Trophoblast cell (in vitro differentiated cells and primary cell): Measurements from ENCODE around the gene CH25H.
A peak's percentile ranks its signal among the peaks of the same experiment; 100 is the strongest.

Source experiments
- DNase-seq, 2 donors: peaks; one replicate each; pipeline ENCODE4 v3.0.0-alpha.2; 2016
- H2AFZ ChIP-seq: 2 replicates; pipeline ENCODE4 v1.6.1; 2013; ENCODE audit warnings: low read length, moderate library complexity, mild to moderate bottlenecking; ENCODE audit not compliant: insufficient read depth, poor library complexity
- H2AK5ac ChIP-seq: 2 replicates; pipeline ENCODE4 v1.6.1; 2013; ENCODE audit warnings: mild to moderate bottlenecking, low read length
- H2BK120ac ChIP-seq: 2 replicates; pipeline ENCODE4 v1.6.1; 2013; ENCODE audit warnings: low read length, mild to moderate bottlenecking, moderate library complexity; ENCODE audit not compliant: insufficient read depth, poor library complexity
- H2BK12ac ChIP-seq: 2 replicates; pipeline ENCODE4 v1.6.1; 2013; ENCODE audit warnings: mild to moderate bottlenecking, low read length, moderate library complexity
- H2BK5ac ChIP-seq: 2 replicates; pipeline ENCODE4 v1.6.1; 2013; ENCODE audit warnings: low read length, low read depth, moderate library complexity, mild to moderate bottlenecking; ENCODE audit not compliant: poor library complexity
- H3K14ac ChIP-seq: 2 replicates; pipeline ENCODE4 v1.6.1; 2013; ENCODE audit warnings: mild to moderate bottlenecking, low read length
- H3K18ac ChIP-seq: 2 replicates; pipeline ENCODE4 v1.6.1; 2013; ENCODE audit warnings: mild to moderate bottlenecking, low read length
- H3K23ac ChIP-seq: 2 replicates; pipeline ENCODE4 v1.6.1; 2013; ENCODE audit warnings: low read length
- H3K27ac ChIP-seq: 2 replicates; pipeline ENCODE4 v1.5.1; 2013; ENCODE audit warnings: low read depth, mild to moderate bottlenecking, inconsistent platforms, low read length, moderate library complexity
- H3K27me3 ChIP-seq: 2 replicates; pipeline ENCODE4 v1.6.1; 2013; ENCODE audit warnings: inconsistent platforms, mild to moderate bottlenecking, low read length, moderate library complexity; ENCODE audit not compliant: insufficient read depth
- H3K36me3 ChIP-seq, 2 experiments: 1 replicate in 1 of 2; 2 replicates in 1 of 2; pipeline ENCODE4 v1.6.1; 2013; ENCODE audit warnings: low read length in 2 of 2, mild to moderate bottlenecking in 2 of 2, moderate library complexity in 1 of 2; ENCODE audit not compliant: insufficient read depth in 2 of 2, control insufficient read depth in 1 of 2
- H3K4ac ChIP-seq: 2 replicates; pipeline ENCODE4 v1.6.1; 2013; ENCODE audit warnings: low read depth, mild to moderate bottlenecking, low read length, moderate library complexity
- H3K4me1 ChIP-seq, 2 experiments: 1 replicate in 1 of 2; 2 replicates in 1 of 2; pipeline ENCODE4 v1.6.1; 2013; ENCODE audit warnings: low read length in 2 of 2, mild to moderate bottlenecking in 2 of 2, moderate library complexity in 1 of 2; ENCODE audit not compliant: insufficient read depth in 2 of 2, control insufficient read depth in 1 of 2
- H3K4me2 ChIP-seq: 2 replicates; pipeline ENCODE4 v1.6.1; 2013; ENCODE audit warnings: inconsistent platforms, mild to moderate bottlenecking, low read length, moderate library complexity
- H3K4me3 ChIP-seq: 2 replicates; pipeline ENCODE4 v1.5.1; 2013; ENCODE audit warnings: mild to moderate bottlenecking, low read depth, low read length, inconsistent platforms
- H3K79me1 ChIP-seq: one replicate; pipeline ENCODE4 v1.6.1; 2013; ENCODE audit warnings: low read length
- H3K79me2 ChIP-seq: 2 replicates; pipeline ENCODE4 v1.6.1; 2013; ENCODE audit warnings: low read length, mild to moderate bottlenecking; ENCODE audit not compliant: control insufficient read depth, insufficient read depth, poor library complexity
- H3K9ac ChIP-seq: 2 replicates; pipeline ENCODE4 v1.6.1; 2013; ENCODE audit warnings: mild to moderate bottlenecking, low read length
- H3K9me3 ChIP-seq: 2 replicates; pipeline ENCODE4 v1.6.1; 2013; ENCODE audit warnings: low read depth, mild to moderate bottlenecking, control low read depth, inconsistent platforms, low read length; ENCODE audit not compliant: insufficient read depth
- H4K12ac ChIP-seq: 2 replicates; pipeline ENCODE4 v1.6.1; 2013; ENCODE audit warnings: low read depth, mild to moderate bottlenecking, low read length, moderate library complexity
- H4K8ac ChIP-seq: 2 replicates; pipeline ENCODE4 v1.6.1; 2013; ENCODE audit warnings: low read depth, mild to moderate bottlenecking, low read length, moderate library complexity
- H4K91ac ChIP-seq: one replicate; pipeline ENCODE4 v1.6.1; 2013; ENCODE audit warnings: low read depth, mild to moderate bottlenecking, low read length, moderate library complexity
- WGBS: extraction: QIAGEN DNeasy Blood & Tissue Kit; methylation state at CpG from one replicate; pipeline ENCODE4 v1.1.7; 2013; ENCODE audit warnings: missing lambda C conversion rate; ENCODE audit not compliant: insufficient read length, insufficient coverage; ENCODE audit errors: extremely low coverage; 5-methylcytosine and 5-hydroxymethylcytosine counted together

The CH25H gene

DNA sequence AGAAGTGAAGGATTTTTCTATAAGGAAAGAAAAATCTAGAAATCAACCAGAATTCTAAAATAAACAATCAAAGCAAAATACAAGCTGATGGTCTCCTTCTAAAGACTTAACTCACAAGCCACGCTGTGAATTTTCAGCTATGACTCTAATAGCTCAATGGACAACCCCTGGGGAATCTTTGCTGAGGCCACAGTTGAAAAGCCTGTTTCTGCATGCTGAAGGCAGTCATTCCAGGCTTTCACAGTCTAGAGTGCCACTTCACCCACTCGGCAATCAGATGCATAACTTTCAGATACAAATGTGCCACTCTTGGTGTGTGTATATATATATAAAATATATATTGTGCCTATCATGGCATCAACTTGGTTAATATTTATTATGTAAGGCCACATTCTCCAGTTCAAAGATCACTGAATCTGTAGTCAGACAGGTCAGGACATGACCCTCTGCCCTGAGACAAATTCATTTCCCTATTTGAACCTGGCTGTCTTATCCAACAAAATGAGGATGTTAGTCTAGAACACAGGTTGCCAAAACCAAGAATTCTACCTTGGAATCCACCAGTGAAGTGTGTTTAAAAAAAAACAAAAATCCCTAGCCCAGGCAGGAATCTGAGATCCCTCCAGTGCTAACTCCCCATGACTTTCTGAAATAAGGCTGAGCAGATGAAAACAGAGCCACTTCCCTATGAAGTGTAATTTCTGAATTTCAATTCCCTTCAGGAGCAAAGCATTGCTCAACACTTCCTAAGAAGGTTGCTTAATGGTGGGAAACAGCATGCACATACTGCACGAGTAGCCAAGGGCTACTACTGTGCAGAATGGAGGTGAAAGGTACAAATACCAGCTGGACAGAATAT, 34.6 kb upstream of the CH25H start:
- peak; percentile 29 to 64 for DNase-seq
- Histone ChIP-seq H2BK120ac (no peak overlapping the region), H3K27me3 (no peaks in the 10 kb centered on the region), H3K14ac (no peak overlapping the region), H3K27ac (peak overlapping the region; percentile 55), H3K4me1 (peaks cover 3 to 9% of the 10 kb centered on the region in 2 experiments), H4K8ac (no peak overlapping the region), H3K4ac (no peak overlapping the region), H3K4me2 (no peak overlapping the region), H3K36me3 (no peaks in the 10 kb centered on the region), H2AFZ (no peak overlapping the region), H3K79me1 (peaks cover 4% of the 10 kb centered on the region), H4K91ac (no peak overlapping the region), H2BK5ac (no peak overlapping the region), H2BK12ac (no peak overlapping the region), H4K12ac (no peak overlapping the region), H3K23ac (no peak overlapping the region), H3K18ac (no peak overlapping the region), H3K9ac (no peak overlapping the region), H3K4me3 (no peak overlapping the region), H3K9me3 (no peaks in the 10 kb centered on the region), H3K79me2 (no peaks in the 10 kb centered on the region), H2AK5ac (no peak overlapping the region)
- no CpG with 5 or more reads among the region's 3 CpGs for WGBS

GRCh38 chr10:89241026-89241425, 33.9 kb upstream of the CH25H start:
- Histone ChIP-seq H2AFZ (peak overlapping the region; percentile 45), H2BK12ac (peak overlapping the region; percentile 52), H3K4me1 (peaks cover 3 to 9% of the 10 kb centered on the region in 2 experiments), H2BK5ac (no peak overlapping the region), H3K36me3 (no peaks in the 10 kb centered on the region), H4K12ac (peak overlapping the region; percentile 74), H3K9ac (no peak overlapping the region), H3K79me1 (peaks cover 4% of the 10 kb centered on the region), H3K4me3 (no peak overlapping the region), H3K27me3 (no peaks in the 10 kb centered on the region), H3K23ac (no peak overlapping the region), H3K14ac (peak overlapping the region; percentile 73), H4K91ac (peak overlapping the region; percentile 57), H2BK120ac (peak overlapping the region; percentile 18), H2AK5ac (peak overlapping the region; percentile 23), H3K79me2 (no peaks in the 10 kb centered on the region), H3K27ac (no peak overlapping the region), H3K4ac (no peak overlapping the region), H3K9me3 (no peaks in the 10 kb centered on the region), H3K4me2 (no peak overlapping the region), H4K8ac (no peak overlapping the region), H3K18ac (peak overlapping the region; percentile 81)
- no peak for DNase-seq
- WGBS: no CpG with 5 or more reads among the region's 3 CpGs

DNA sequence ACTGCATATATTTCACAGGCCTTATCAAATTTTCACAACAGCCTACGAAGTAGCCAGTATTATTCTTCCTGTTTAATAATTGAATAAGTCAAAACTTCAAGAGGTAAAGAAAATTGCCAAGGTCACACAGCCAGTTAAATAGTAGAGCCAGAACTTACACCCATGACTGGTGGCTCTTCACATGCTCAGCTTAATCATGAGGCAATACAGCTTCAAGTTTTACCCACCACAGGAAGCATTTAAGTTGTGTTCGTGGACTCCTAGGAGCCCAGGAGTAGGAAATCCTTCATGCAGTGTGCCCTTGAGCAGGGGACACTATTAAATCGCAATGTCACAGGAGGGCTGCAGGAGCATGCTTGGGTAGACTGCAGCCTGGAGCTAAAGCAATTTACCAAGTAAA, 33.4 kb upstream of the CH25H start:
- Histone ChIP-seq H3K9ac (no peak overlapping the region), H4K91ac (no peak overlapping the region), H3K79me2 (no peaks in the 10 kb centered on the region), H3K36me3 (no peaks in the 10 kb centered on the region), H3K4me3 (no peak overlapping the region), H3K18ac (no peak overlapping the region), H3K9me3 (no peaks in the 10 kb centered on the region), H3K27me3 (no peaks in the 10 kb centered on the region), H3K79me1 (peaks cover 4% of the 10 kb centered on the region), H3K4ac (no peak overlapping the region), H2BK12ac (no peak overlapping the region), H3K4me1 (peaks cover 3 to 9% of the 10 kb centered on the region in 2 experiments), H3K27ac (no peak overlapping the region), H2BK120ac (no peak overlapping the region), H2AFZ (no peak overlapping the region), H2BK5ac (no peak overlapping the region), H3K23ac (no peak overlapping the region), H4K8ac (no peak overlapping the region), H2AK5ac (no peak overlapping the region), H3K14ac (no peak overlapping the region), H4K12ac (no peak overlapping the region), H3K4me2 (no peak overlapping the region)
- no peak for DNase-seq
- no CpG with 5 or more reads among the region's 3 CpGs for WGBS

- H3K14ac ChIP-seq: no peak overlapping the region
- no peak overlapping the region for H3K4ac ChIP-seq
- H2AK5ac ChIP-seq: no peak overlapping the region
- H4K91ac ChIP-seq: no peak overlapping the region
- no peak overlapping the region for H3K23ac ChIP-seq
- H3K4me3 ChIP-seq: no peak overlapping the region
- no peak overlapping the region for H2AFZ ChIP-seq
- H2BK12ac ChIP-seq: no peak overlapping the region
- no peak overlapping the region for H4K12ac ChIP-seq
- H2BK120ac ChIP-seq: no peak overlapping the region
- no peak overlapping the region for H3K4me2 ChIP-seq
- H3K4me1 ChIP-seq: peaks cover 3 to 12% of the 10 kb centered on the region in 2 experiments
- no peaks in the 10 kb centered on the region for H3K9me3 ChIP-seq
- H3K79me1 ChIP-seq: peaks cover 4% of the 10 kb centered on the region
- no peak overlapping the region for H2BK5ac ChIP-seq
- DNase-seq: no peak
- no CpG with 5 or more reads among the region's 5 CpGs for WGBS
- no peak overlapping the region for H3K9ac ChIP-seq
- no peak overlapping the region for H3K27ac ChIP-seq
- no peak overlapping the region for H4K8ac ChIP-seq
- H3K79me2 ChIP-seq: no peaks in the 10 kb centered on the region
- no peaks in the 10 kb centered on the region for H3K27me3 ChIP-seq
- no peak overlapping the region for H3K18ac ChIP-seq
- H3K36me3 ChIP-seq: no peaks in the 10 kb centered on the region
These were observed 32.0 kb upstream of the CH25H start for GRCh38 chr10:89238956-89239644.
